ENCODE results near the gene OXNAD1.

DNA sequence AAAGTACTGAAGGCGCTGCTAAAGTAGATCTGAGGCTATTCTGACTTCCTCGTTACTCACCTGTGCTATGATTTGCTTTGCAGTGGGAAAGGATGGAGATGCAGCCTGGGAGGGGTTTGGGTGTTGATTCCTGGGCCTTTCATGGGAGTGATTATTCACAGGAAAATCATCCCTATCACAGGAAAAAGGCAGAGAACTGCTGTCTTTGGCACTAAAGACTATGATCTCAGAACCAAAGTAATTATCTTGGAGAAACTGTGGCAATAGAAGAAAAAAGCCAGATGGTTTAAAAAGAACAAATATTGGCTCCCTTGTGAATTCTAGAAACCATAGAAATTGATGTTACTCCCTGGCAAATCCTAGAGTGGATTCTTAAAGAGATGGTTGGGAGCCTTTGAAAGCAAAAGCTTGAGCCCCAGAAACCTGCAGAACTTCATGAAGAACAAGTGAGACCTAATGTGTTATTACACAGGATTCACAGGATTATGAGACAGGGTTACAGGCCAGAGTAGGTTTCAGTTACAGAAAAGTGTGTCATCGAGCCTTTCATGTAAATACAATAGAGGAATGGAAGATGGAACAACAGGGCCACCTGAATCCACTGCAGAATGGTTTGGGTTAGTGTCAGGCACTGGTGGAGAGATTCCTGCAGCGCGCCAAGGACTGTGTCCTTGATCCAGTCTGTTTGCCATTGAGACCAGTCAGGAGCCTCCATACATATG, 85.7 kb downstream of the OXNAD1 start:
- TF ChIP-seq, protein P1, sequence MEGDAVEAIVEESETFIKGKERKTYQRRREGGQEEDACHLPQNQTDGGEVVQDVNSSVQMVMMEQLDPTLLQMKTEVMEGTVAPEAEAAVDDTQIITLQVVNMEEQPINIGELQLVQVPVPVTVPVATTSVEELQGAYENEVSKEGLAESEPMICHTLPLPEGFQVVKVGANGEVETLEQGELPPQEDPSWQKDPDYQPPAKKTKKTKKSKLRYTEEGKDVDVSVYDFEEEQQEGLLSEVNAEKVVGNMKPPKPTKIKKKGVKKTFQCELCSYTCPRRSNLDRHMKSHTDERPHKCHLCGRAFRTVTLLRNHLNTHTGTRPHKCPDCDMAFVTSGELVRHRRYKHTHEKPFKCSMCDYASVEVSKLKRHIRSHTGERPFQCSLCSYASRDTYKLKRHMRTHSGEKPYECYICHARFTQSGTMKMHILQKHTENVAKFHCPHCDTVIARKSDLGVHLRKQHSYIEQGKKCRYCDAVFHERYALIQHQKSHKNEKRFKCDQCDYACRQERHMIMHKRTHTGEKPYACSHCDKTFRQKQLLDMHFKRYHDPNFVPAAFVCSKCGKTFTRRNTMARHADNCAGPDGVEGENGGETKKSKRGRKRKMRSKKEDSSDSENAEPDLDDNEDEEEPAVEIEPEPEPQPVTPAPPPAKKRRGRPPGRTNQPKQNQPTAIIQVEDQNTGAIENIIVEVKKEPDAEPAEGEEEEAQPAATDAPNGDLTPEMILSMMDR (IDR thresholded peaks at IDR 0.05): no peak
- TF ChIP-seq EZH2phosphoT487 (IDR thresholded peaks at IDR 0.05): no peak
